Transverse colon (tissue), 4 donors: ENCODE results near the gene OTULIN.

ENCODE experiments used
- CTCF ChIP-seq, 5 experiments: fragments of 200-600 bp in 3 of 5; fragments of 450-650 bp in 2 of 5; sonication (generic) in 3 of 5; IDR thresholded peaks; 1 replicate in 2 of 5; 2 replicates in 3 of 5; pipeline ENCODE4 v1.5.1; 2016 to 2017; ENCODE audit warnings: antibody characterized with exemption in 5 of 5, inconsistent platforms in 3 of 5, mild to moderate bottlenecking in 2 of 5, moderate library complexity in 1 of 5
- POLR2A ChIP-seq: fragments of 450-650 bp; IDR thresholded peaks from one replicate; pipeline ENCODE4 v1.6.1; 2016; ENCODE audit warnings: antibody characterized with exemption, mild to moderate bottlenecking, moderate library complexity
- POLR2AphosphoS5 ChIP-seq, 3 donors: sonication (generic); formaldehyde crosslinking; IDR thresholded peaks; one replicate each; pipeline ENCODE4 v1.6.1; 2016; ENCODE audit warnings: antibody characterized with exemption in 3 of 3

DNA sequence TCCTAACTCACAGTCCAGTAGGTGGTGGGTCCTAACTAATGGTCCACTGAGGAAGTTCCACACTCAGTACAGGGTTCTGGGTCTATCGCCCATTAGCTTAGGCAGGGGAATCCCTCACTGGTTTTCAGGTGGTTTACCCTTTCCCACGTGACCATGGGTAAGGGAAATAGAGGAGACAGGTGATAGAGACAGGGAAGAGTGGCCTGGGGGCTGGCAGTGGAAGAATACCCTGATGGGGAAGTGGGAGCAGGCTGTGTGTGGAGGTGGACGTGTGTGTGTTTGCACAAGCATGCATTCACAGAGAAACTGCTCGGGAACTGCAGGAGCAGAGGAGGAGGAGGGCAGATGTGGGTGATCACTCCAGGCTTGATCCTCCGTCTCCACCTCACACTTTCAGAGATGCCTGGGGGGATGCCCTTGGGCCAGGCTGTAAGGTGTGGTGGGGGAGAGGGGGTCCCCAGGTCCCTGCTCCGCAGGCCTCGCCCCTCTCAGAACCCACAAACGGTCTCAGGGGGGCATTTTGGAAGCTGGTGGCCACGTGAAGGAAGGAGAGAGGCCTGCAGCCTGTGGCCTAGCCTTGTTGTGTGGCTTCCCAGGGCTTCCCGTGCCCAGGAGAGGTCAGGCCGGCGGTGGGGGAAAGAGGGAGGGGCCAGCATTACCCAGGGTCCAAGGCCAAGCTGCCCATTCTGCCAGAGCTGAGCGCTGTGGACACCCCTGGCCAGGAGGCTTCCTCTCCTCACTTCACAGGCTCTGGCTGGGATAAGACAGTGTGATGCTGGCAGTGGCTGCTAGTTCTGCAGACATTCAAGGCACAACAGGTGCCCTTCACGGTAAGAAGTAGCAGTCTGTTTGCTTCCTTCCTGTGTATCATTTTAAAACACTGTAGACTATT is 80.0 kb downstream of the OTULIN start:
- TF ChIP-seq POLR2AphosphoS5 (IDR thresholded peaks at IDR 0.05) (no peak), CTCF (IDR thresholded peaks at IDR 0.05) (no peak), POLR2A (no peak)
